H9 (cell line): ENCODE results near the gene BLOC1S6. TPM values are rescaled to one million over a fixed set of nuclear protein-coding genes. Genes with fewer than 3 reads are reported as not detected.

ENCODE experiments used
- DNase-seq: peaks from one replicate; pipeline ENCODE4 v3.0.0-alpha.2; 2017
- H2AFZ ChIP-seq: one replicate; pipeline ENCODE4 v1.6.1; 2013; ENCODE audit warnings: mild to moderate bottlenecking, low read length, control low read depth, moderate library complexity
- H2AK5ac ChIP-seq: 2 replicates; pipeline ENCODE4 v1.6.1; 2013; ENCODE audit warnings: low read length, control low read depth, mixed read lengths; ENCODE audit not compliant: insufficient read length
- H2BK120ac ChIP-seq: one replicate; pipeline ENCODE4 v1.6.1; 2013; ENCODE audit warnings: low read depth, mild to moderate bottlenecking, low read length, control low read depth, inconsistent platforms; ENCODE audit not compliant: poor library complexity, severe bottlenecking
- H2BK12ac ChIP-seq: 2 replicates; pipeline ENCODE4 v1.6.1; 2013; ENCODE audit warnings: low read length, control low read depth, mixed read lengths, low read depth; ENCODE audit not compliant: insufficient read length
- H2BK15ac ChIP-seq: 2 replicates; pipeline ENCODE4 v1.6.1; 2013; ENCODE audit warnings: low read depth, low read length, control low read depth
- H2BK20ac ChIP-seq: one replicate; pipeline ENCODE4 v1.6.1; 2013; ENCODE audit warnings: low read depth, mild to moderate bottlenecking, low read length, control low read depth, inconsistent platforms; ENCODE audit not compliant: poor library complexity, severe bottlenecking
- H2BK5ac ChIP-seq: 2 replicates; pipeline ENCODE4 v1.6.1; 2013; ENCODE audit warnings: low read length, control low read depth, mixed read lengths; ENCODE audit not compliant: insufficient read length
- H3K14ac ChIP-seq: 2 replicates; pipeline ENCODE4 v1.6.1; 2013; ENCODE audit warnings: low read length, control low read depth; ENCODE audit not compliant: insufficient read depth
- H3K18ac ChIP-seq: 2 replicates; pipeline ENCODE4 v1.6.1; 2013; ENCODE audit warnings: low read depth, mild to moderate bottlenecking, mixed read lengths, low read length, control low read depth; ENCODE audit not compliant: insufficient read length
- H3K23ac ChIP-seq: 2 replicates; pipeline ENCODE4 v1.6.1; 2013; ENCODE audit warnings: low read length, control low read depth, mixed read lengths, low read depth; ENCODE audit not compliant: insufficient read length
- H3K23me2 ChIP-seq: 2 replicates; pipeline ENCODE4 v1.6.1; 2013; ENCODE audit warnings: low read depth, mild to moderate bottlenecking, mixed read lengths, low read length, control low read depth; ENCODE audit not compliant: insufficient read length, poor library complexity, severe bottlenecking
- H3K27ac ChIP-seq: 2 replicates; pipeline ENCODE4 v1.5.1; 2013; ENCODE audit warnings: low read length, control low read depth, mixed read lengths, low read depth; ENCODE audit not compliant: insufficient read length
- H3K27me3 ChIP-seq: 2 replicates; pipeline ENCODE4 v1.6.1; 2013; ENCODE audit warnings: low read length, control low read depth, inconsistent platforms; ENCODE audit not compliant: insufficient read depth
- H3K4ac ChIP-seq: 2 replicates; pipeline ENCODE4 v1.6.1; 2013; ENCODE audit warnings: low read depth, mild to moderate bottlenecking, control low read depth, inconsistent platforms, low read length, moderate library complexity
- H3K4me1 ChIP-seq: 2 replicates; pipeline ENCODE4 v1.6.1; 2013; ENCODE audit warnings: low read length, control low read depth, inconsistent platforms; ENCODE audit not compliant: insufficient read depth
- H3K4me2 ChIP-seq: 2 replicates; pipeline ENCODE4 v1.6.1; 2013; ENCODE audit warnings: low read length, control low read depth, mixed read lengths; ENCODE audit not compliant: insufficient read length, insufficient read depth
- H3K56ac ChIP-seq: 2 replicates; pipeline ENCODE4 v1.6.1; 2013; ENCODE audit warnings: low read depth, mild to moderate bottlenecking, mixed read lengths, low read length, control low read depth; ENCODE audit not compliant: insufficient read length
- H3K79me1 ChIP-seq: 2 replicates; pipeline ENCODE4 v1.6.1; 2013; ENCODE audit warnings: low read depth, mild to moderate bottlenecking, moderate library complexity, low read length, control low read depth, inconsistent platforms; ENCODE audit not compliant: insufficient read depth, poor library complexity, severe bottlenecking
- H3K79me2 ChIP-seq: 2 replicates; pipeline ENCODE4 v1.6.1; 2013; ENCODE audit warnings: low read length, control low read depth, inconsistent platforms; ENCODE audit not compliant: insufficient read depth
- H3K9ac ChIP-seq: 2 replicates; pipeline ENCODE4 v1.6.1; 2013; ENCODE audit warnings: low read length, control low read depth, mixed read lengths; ENCODE audit not compliant: insufficient read length; ENCODE audit errors: extremely low read depth
- H3K9me3 ChIP-seq: one replicate; pipeline ENCODE4 v1.6.1; 2013; ENCODE audit warnings: low read depth, low read length, inconsistent platforms; ENCODE audit not compliant: control insufficient read depth
- H3T11ph ChIP-seq: one replicate; pipeline ENCODE4 v1.6.1; 2013; ENCODE audit warnings: mild to moderate bottlenecking, low read length, control low read depth, inconsistent platforms
- H4K20me1 ChIP-seq: one replicate; pipeline ENCODE4 v1.6.1; 2013; ENCODE audit not compliant: control insufficient read depth, insufficient read length, insufficient read depth
- H4K5ac ChIP-seq: 2 replicates; pipeline ENCODE4 v1.6.1; 2013; ENCODE audit warnings: low read depth, mild to moderate bottlenecking, mixed read lengths, low read length, control low read depth; ENCODE audit not compliant: insufficient read length
- H4K8ac ChIP-seq: replicated peaks from 2 replicates; pipeline ENCODE4 v1.6.1; 2013; ENCODE audit warnings: low read length, control low read depth, mixed read lengths, low read depth; ENCODE audit not compliant: insufficient read length
- H4K91ac ChIP-seq: 2 replicates; pipeline ENCODE4 v1.6.1; 2013; ENCODE audit warnings: low read depth, mild to moderate bottlenecking, moderate library complexity, mixed read lengths, low read length, control low read depth; ENCODE audit not compliant: insufficient read length
- H3K27ac Mint-ChIP-seq, 3 experiments: 2 replicates in 2 of 3; 3 replicates in 1 of 3; pipeline ENCODE4 v1.8.0; 2020 to 2021; ENCODE audit warnings: mixed read lengths in 3 of 3, mild to moderate bottlenecking in 1 of 3, moderate library complexity in 1 of 3
- H3K27me3 Mint-ChIP-seq: 2 replicates; pipeline ENCODE4 v1.8.0; 2021; ENCODE audit warnings: low read depth, mild to moderate bottlenecking, moderate library complexity, mixed read lengths
- H3K36me3 Mint-ChIP-seq, 3 experiments: 2 replicates in 2 of 3; 3 replicates in 1 of 3; pipeline ENCODE4 v1.8.0; 2020 to 2021; ENCODE audit warnings: low read depth in 3 of 3, mixed read lengths in 3 of 3; ENCODE audit not compliant: insufficient read depth in 1 of 3
- H3K4me1 Mint-ChIP-seq, 2 experiments: 2 replicates each; pipeline ENCODE4 v1.8.0; 2020; ENCODE audit warnings: mixed read lengths in 2 of 2
- H3K4me3 Mint-ChIP-seq, 2 experiments: 2 replicates in 1 of 2; 3 replicates in 1 of 2; pipeline ENCODE4 v1.8.0; 2020 to 2021; ENCODE audit warnings: mild to moderate bottlenecking in 2 of 2, mixed read lengths in 2 of 2, moderate library complexity in 1 of 2
- H3K9me3 Mint-ChIP-seq, 2 experiments: 2 replicates in 1 of 2; 3 replicates in 1 of 2; pipeline ENCODE4 v1.8.0; 2020; ENCODE audit warnings: mild to moderate bottlenecking in 2 of 2, mixed read lengths in 2 of 2, moderate library complexity in 1 of 2
- WGBS: extraction: QIAGEN DNeasy Blood & Tissue Kit; methylation state at CpG from one replicate; pipeline ENCODE4 v1.1.7; 2013; ENCODE audit warnings: missing lambda C conversion rate, low lambda C conversion rate, mixed read lengths; ENCODE audit not compliant: insufficient read length; ENCODE audit errors: extremely low coverage; 5-methylcytosine and 5-hydroxymethylcytosine counted together
- total RNA-seq: library from RNA; stranded (reverse); gene quantifications from 2 replicates; pipeline ENCODE4 v1.2.1, GENCODE V29; 2021
- TF ChIP-seq, protein P1 (sequence below): fragments of 200-600 bp; sonication (generic); conservative IDR thresholded peaks from 3 replicates; pipeline ENCODE4 v1.8.0; 2021; ENCODE audit warnings: antibody characterized with exemption, mild to moderate bottlenecking

BLOC1S6 gene
- total RNA-seq, 1 experiment from 2014 or later: 36.9 TPM

DNA sequence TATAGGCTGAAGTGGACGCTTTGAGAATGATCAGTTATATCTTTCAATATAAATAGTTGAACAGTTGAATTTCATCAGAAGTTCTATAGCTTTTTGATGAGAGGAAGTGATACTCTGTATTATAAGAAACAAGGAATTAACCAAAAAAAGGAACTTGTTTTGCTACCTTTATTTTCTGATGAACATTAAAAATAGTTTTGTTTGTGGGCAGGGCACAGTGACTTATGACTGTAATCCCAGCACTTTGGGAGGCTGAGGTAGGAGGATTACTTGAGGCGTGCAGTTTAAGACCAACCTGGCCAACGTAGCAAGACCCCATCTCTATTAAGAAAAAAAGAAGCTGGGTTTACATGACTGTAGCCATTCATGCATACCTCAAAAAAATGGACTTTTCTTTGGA lies 16.7 kb downstream of the BLOC1S6 start:
- no peaks in the 10 kb centered on the region for H3K27me3 ChIP-seq
- no peak overlapping the region for H2BK120ac ChIP-seq
- peaks cover 3% of the 10 kb centered on the region for H3K79me1 ChIP-seq
- no peaks in the 10 kb centered on the region for H3K9me3 ChIP-seq
- no peak overlapping the region for H4K8ac ChIP-seq
- no peak overlapping the region for H2AK5ac ChIP-seq
- H3K9me3 Mint-ChIP-seq: no peaks in the 10 kb centered on the region
- no peak overlapping the region for H3K56ac ChIP-seq
- H3K27ac ChIP-seq: no peak overlapping the region
- no peak overlapping the region for H4K5ac ChIP-seq
- no peak overlapping the region for H2BK20ac ChIP-seq
- no CpG with 5 or more reads among the region's 3 CpGs for WGBS
- H4K91ac ChIP-seq: no peak overlapping the region
- no peak overlapping the region for H3K27ac Mint-ChIP-seq
- H2BK5ac ChIP-seq: no peak overlapping the region
- H3K18ac ChIP-seq: no peak overlapping the region
- no peaks in the 10 kb centered on the region for H3K4me1 Mint-ChIP-seq
- no peaks in the 10 kb centered on the region for H3K79me2 ChIP-seq
- peaks cover 0 to 15% (median 13%) of the 10 kb centered on the region in 3 experiments; a peak in 5 of 7 replicates for H3K36me3 Mint-ChIP-seq
- H3T11ph ChIP-seq: no peak overlapping the region
- no peak overlapping the region for H2AFZ ChIP-seq
- no peak overlapping the region for H3K9ac ChIP-seq
- TF ChIP-seq, protein P1, sequence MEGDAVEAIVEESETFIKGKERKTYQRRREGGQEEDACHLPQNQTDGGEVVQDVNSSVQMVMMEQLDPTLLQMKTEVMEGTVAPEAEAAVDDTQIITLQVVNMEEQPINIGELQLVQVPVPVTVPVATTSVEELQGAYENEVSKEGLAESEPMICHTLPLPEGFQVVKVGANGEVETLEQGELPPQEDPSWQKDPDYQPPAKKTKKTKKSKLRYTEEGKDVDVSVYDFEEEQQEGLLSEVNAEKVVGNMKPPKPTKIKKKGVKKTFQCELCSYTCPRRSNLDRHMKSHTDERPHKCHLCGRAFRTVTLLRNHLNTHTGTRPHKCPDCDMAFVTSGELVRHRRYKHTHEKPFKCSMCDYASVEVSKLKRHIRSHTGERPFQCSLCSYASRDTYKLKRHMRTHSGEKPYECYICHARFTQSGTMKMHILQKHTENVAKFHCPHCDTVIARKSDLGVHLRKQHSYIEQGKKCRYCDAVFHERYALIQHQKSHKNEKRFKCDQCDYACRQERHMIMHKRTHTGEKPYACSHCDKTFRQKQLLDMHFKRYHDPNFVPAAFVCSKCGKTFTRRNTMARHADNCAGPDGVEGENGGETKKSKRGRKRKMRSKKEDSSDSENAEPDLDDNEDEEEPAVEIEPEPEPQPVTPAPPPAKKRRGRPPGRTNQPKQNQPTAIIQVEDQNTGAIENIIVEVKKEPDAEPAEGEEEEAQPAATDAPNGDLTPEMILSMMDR: no peak
- H3K23ac ChIP-seq: no peak overlapping the region
- no peak overlapping the region for H3K4me3 Mint-ChIP-seq
- H3K14ac ChIP-seq: no peak overlapping the region
- H3K27me3 Mint-ChIP-seq: no peaks in the 10 kb centered on the region
- H3K4ac ChIP-seq: no peak overlapping the region
- H2BK15ac ChIP-seq: no peak overlapping the region
- H3K23me2 ChIP-seq: no peaks in the 10 kb centered on the region
- H3K4me2 ChIP-seq: no peak overlapping the region
- H3K4me1 ChIP-seq: no peaks in the 10 kb centered on the region
- H2BK12ac ChIP-seq: no peak overlapping the region
- no peak for DNase-seq
- H4K20me1 ChIP-seq: no peaks in the 10 kb centered on the region
